Left renal pelvis (tissue), 4 donors: ENCODE data around the gene CBFB. TPM values are rescaled to one million over a fixed set of nuclear protein-coding genes. Genes with fewer than 3 reads are reported as not detected.
"Not testable (repeated sequence)": the region's sequence is repeated elsewhere in the genome, so short reads cannot be mapped to it uniquely, and the experiment has no call there.

ENCODE experiments used
- DNase-seq, 4 donors: peaks; one replicate each; pipeline ENCODE4 v3.0.0-alpha.2; 2013; ENCODE audit warnings: low read depth in 4 of 4, low spot score in 3 of 4
- polyA plus RNA-seq, 4 donors: library from polyadenylated mRNA; unstranded; fragments of 120-200 nt; gene quantifications; one replicate each; pipeline ENCODE4 v1.2.1, GENCODE V29; 2013; ENCODE audit not compliant: insufficient read length in 4 of 4

CBFB gene
- polyA plus RNA-seq, 4 donors = 69.3 to 78.9 (median 76.2) TPM

- DNase-seq = no peak
These were observed 11.2 kb downstream of the CBFB start for GRCh38 chr16:67040166-67040565.

GRCh38 chr16:67040906-67041305, 12.0 kb downstream of the CBFB start:
- DNase-seq = no peak

- DNase-seq = not testable (repeated sequence)
These were observed 12.6 kb downstream of the CBFB start for GRCh38 chr16:67041520-67041919.

GRCh38 chr16:67043420-67043819, 14.5 kb downstream of the CBFB start:
- DNase-seq = no peak

- DNase-seq = no peak
These were observed 21.8 kb downstream of the CBFB start for GRCh38 chr16:67050796-67051195.

- no peak for DNase-seq
These were observed 23.4 kb downstream of the CBFB start for GRCh38 chr16:67052399-67052798.

- DNase-seq = no peak
These were observed 24.9 kb downstream of the CBFB start for GRCh38 chr16:67053767-67054334.

- no peak for DNase-seq
These were observed 26.0 kb downstream of the CBFB start for GRCh38 chr16:67054901-67055300.

GRCh38 chr16:67055712-67056487, 27.0 kb downstream of the CBFB start:
- no peak for DNase-seq

GRCh38 chr16:67063008-67063407, 34.1 kb downstream of the CBFB start:
- DNase-seq = no peak

- no peak for DNase-seq
These were observed 39.3 kb downstream of the CBFB start for GRCh38 chr16:67068212-67068753.

- DNase-seq = no peak
These were observed 42.6 kb downstream of the CBFB start for GRCh38 chr16:67071476-67072048.

GRCh38 chr16:67075331-67075730, 46.4 kb downstream of the CBFB start:
- no peak for DNase-seq

GRCh38 chr16:67077871-67078270, 48.9 kb downstream of the CBFB start:
- DNase-seq = no peak

GRCh38 chr16:67082100-67082499, 53.2 kb downstream of the CBFB start:
- DNase-seq = no peak

- DNase-seq = no peak
These were observed 53.9 kb downstream of the CBFB start for GRCh38 chr16:67082891-67083290.

- no peak for DNase-seq
These were observed 55.5 kb downstream of the CBFB start for GRCh38 chr16:67084345-67085028.

GRCh38 chr16:67086822-67087221, 57.9 kb downstream of the CBFB start:
- DNase-seq = no peak

- DNase-seq = no peak
These were observed 58.3 kb downstream of the CBFB start for GRCh38 chr16:67087291-67087690.

GRCh38 chr16:67087803-67088202, 58.9 kb downstream of the CBFB start:
- DNase-seq = no peak

GRCh38 chr16:67088551-67088950, 59.6 kb downstream of the CBFB start:
- DNase-seq = no peak
